ENCODE data around the gene ST3GAL5. TPM values are rescaled to one million over a fixed set of nuclear protein-coding genes. Genes with fewer than 3 reads are reported as not detected.
"Not testable (repeated sequence)": the region's sequence is repeated elsewhere in the genome, so short reads cannot be mapped to it uniquely, and the experiment has no call there.

ST3GAL5 gene
- total RNA-seq, 8 experiments from 2014 or later, result 2.9 to 84.6 (median 21.8) TPM

- Histone ChIP-seq H3K27ac (no peak overlapping the region), H3K4me1 (replicated peaks in 1 of 2) (no peaks in the 10 kb centered on the region), H3K4me3 (no peak overlapping the region)
- no peak for ATAC-seq (replicated peaks in 6 of 8)
- in situ Hi-C loops (cut with MboI; ENCODE audit: low pct_unique_long_range_greater_than_20kb in 2 of 9, low sequenced_read_pairs in 9 of 9, unreplicated experiment in 9 of 9), result no loop called here
- WGBS, 10 experiments, result 88 to 100% (median 96%) methylated on average over 1 to 8 of the region's 10 CpGs; no CpG with 5 or more reads in 1 of the 10 experiments
These were observed 38.3 kb downstream of the ST3GAL5 start for GRCh38 chr2:85850451-85850850.

- Histone ChIP-seq H3K4me1 (replicated peaks in 1 of 2) (no peaks in the 10 kb centered on the region), H3K27ac (no peak overlapping the region), H3K4me3 (no peak overlapping the region)
- ATAC-seq (replicated peaks in 6 of 8), result no peak
- WGBS, 10 experiments, result 40 to 100% (median 72%) methylated on average over 1 to 2 of the region's 2 CpGs; no CpG with 5 or more reads in 4 of the 10 experiments
- in situ Hi-C loops (cut with MboI; ENCODE audit: low pct_unique_long_range_greater_than_20kb in 2 of 9, low sequenced_read_pairs in 9 of 9, unreplicated experiment in 9 of 9), result loop anchor here in 6 of 9 experiments (25.0 kb wide), 4 partner anchors 110 to 240 kb away; no protein-coding TSS in a partner anchor
These were observed 41.7 kb downstream of the ST3GAL5 start for GRCh38 chr2:85847051-85847588.

- Histone ChIP-seq H3K27ac (no peak overlapping the region), H3K4me1 (replicated peaks in 1 of 2) (no peaks in the 10 kb centered on the region), H3K4me3 (no peak overlapping the region)
- ATAC-seq (replicated peaks in 6 of 8), result no peak
- WGBS, 10 experiments, result 40 to 100% (median 88%) methylated on average over 1 to 4 of the region's 4 CpGs; no CpG with 5 or more reads in 1 of the 10 experiments
- in situ Hi-C loops (cut with MboI; ENCODE audit: low pct_unique_long_range_greater_than_20kb in 2 of 9, low sequenced_read_pairs in 9 of 9, unreplicated experiment in 9 of 9), result loop anchor here in 6 of 9 experiments (25.0 kb wide), 4 partner anchors 109 to 241 kb away; no protein-coding TSS in a partner anchor
These were observed 42.4 kb downstream of the ST3GAL5 start for GRCh38 chr2:85846411-85846810.

GRCh38 chr2:85844486-85844885, 44.3 kb downstream of the ST3GAL5 start:
- Histone ChIP-seq H3K27ac (no peak overlapping the region), H3K4me3 (no peak overlapping the region), H3K4me1 (replicated peaks in 1 of 2) (no peaks in the 10 kb centered on the region)
- no peak for ATAC-seq (replicated peaks in 6 of 8)
- WGBS, 10 experiments, result 60 to 100% (median 89%) methylated on average over 1 to 3 of the region's 4 CpGs; no CpG with 5 or more reads in 4 of the 10 experiments
- in situ Hi-C loops (cut with MboI; ENCODE audit: low pct_unique_long_range_greater_than_20kb in 2 of 9, low sequenced_read_pairs in 9 of 9, unreplicated experiment in 9 of 9), result loop anchor here in 6 of 9 experiments (25.0 kb wide), 4 partner anchors 107 to 243 kb away; no protein-coding TSS in a partner anchor

GRCh38 chr2:85843543-85843942, 45.2 kb downstream of the ST3GAL5 start:
- H3K4me3 ChIP-seq, result no peak overlapping the region
- ATAC-seq (replicated peaks in 6 of 8), result no peak
- in situ Hi-C loops (cut with MboI; ENCODE audit: low pct_unique_long_range_greater_than_20kb in 2 of 9, low sequenced_read_pairs in 9 of 9, unreplicated experiment in 9 of 9), result loop anchor here in 6 of 9 experiments (25.0 kb wide), 4 partner anchors 106 to 244 kb away; no protein-coding TSS in a partner anchor
- no peak overlapping the region for H3K27ac ChIP-seq
- H3K4me1 ChIP-seq (replicated peaks in 1 of 2), result no peaks in the 10 kb centered on the region
- WGBS, 10 experiments, result 0 to 80% (median 44%) methylated on average over 2 to 4 of the region's 4 CpGs

- no peaks in the 10 kb centered on the region for H3K4me1 ChIP-seq (replicated peaks in 1 of 2)
- no peak for ATAC-seq (replicated peaks in 6 of 8)
- no peak overlapping the region for H3K27ac ChIP-seq
- no peak overlapping the region for H3K4me3 ChIP-seq
- WGBS, 10 experiments, result 60 to 100% (median 88%) methylated on average over 1 to 8 of the region's 9 CpGs
- in situ Hi-C loops (cut with MboI; ENCODE audit: low pct_unique_long_range_greater_than_20kb in 2 of 9, low sequenced_read_pairs in 9 of 9, unreplicated experiment in 9 of 9), result loop anchor here in 6 of 9 experiments (25.0 kb wide), 4 partner anchors 103 to 247 kb away; no protein-coding TSS in a partner anchor
These were observed 48.7 kb downstream of the ST3GAL5 start for GRCh38 chr2:85840091-85840490.

GRCh38 chr2:85839461-85839860, 49.3 kb downstream of the ST3GAL5 start:
- no peaks in the 10 kb centered on the region for H3K4me1 ChIP-seq (replicated peaks in 1 of 2)
- 10 to 100% (median 93%) methylated on average over 1 to 8 of the region's 10 CpGs; no CpG with 5 or more reads in 1 of the 10 experiments for WGBS, 10 experiments
- in situ Hi-C loops (cut with MboI; ENCODE audit: low pct_unique_long_range_greater_than_20kb in 2 of 9, low sequenced_read_pairs in 9 of 9, unreplicated experiment in 9 of 9), result loop anchor here in 6 of 9 experiments (25.0 kb wide), 4 partner anchors 102 to 248 kb away; no protein-coding TSS in a partner anchor
- no peak overlapping the region for H3K4me3 ChIP-seq
- ATAC-seq (replicated peaks in 6 of 8), result no peak
- H3K27ac ChIP-seq, result no peak overlapping the region

GRCh38 chr2:85838641-85839040, 50.1 kb downstream of the ST3GAL5 start:
- WGBS, 10 experiments, result 60 to 100% (median 90%) methylated on average over 1 to 4 of the region's 6 CpGs; no CpG with 5 or more reads in 3 of the 10 experiments
- no peak for ATAC-seq (replicated peaks in 6 of 8)
- Histone ChIP-seq H3K27ac (no peak overlapping the region), H3K4me3 (no peak overlapping the region), H3K4me1 (replicated peaks in 1 of 2) (no peaks in the 10 kb centered on the region)
- in situ Hi-C loops (cut with MboI; ENCODE audit: low pct_unique_long_range_greater_than_20kb in 2 of 9, low sequenced_read_pairs in 9 of 9, unreplicated experiment in 9 of 9), result loop anchor here in 6 of 9 experiments (25.0 kb wide), 4 partner anchors 101 to 249 kb away; no protein-coding TSS in a partner anchor

GRCh38 chr2:85838181-85838580, 50.6 kb downstream of the ST3GAL5 start:
- Histone ChIP-seq H3K27ac (no peak overlapping the region), H3K4me1 (replicated peaks in 1 of 2) (no peaks in the 10 kb centered on the region), H3K4me3 (no peak overlapping the region)
- WGBS, 10 experiments, result 47 to 100% (median 85%) methylated on average over 1 to 4 of the region's 4 CpGs; no CpG with 5 or more reads in 5 of the 10 experiments
- in situ Hi-C loops (cut with MboI; ENCODE audit: low pct_unique_long_range_greater_than_20kb in 2 of 9, low sequenced_read_pairs in 9 of 9, unreplicated experiment in 9 of 9), result loop anchor here in 6 of 9 experiments (25.0 kb wide), 4 partner anchors 101 to 249 kb away; no protein-coding TSS in a partner anchor
- no peak for ATAC-seq (replicated peaks in 6 of 8)

GRCh38 chr2:85834466-85834865, 54.3 kb downstream of the ST3GAL5 start:
- in situ Hi-C loops (cut with MboI; ENCODE audit: low pct_unique_long_range_greater_than_20kb in 2 of 9, low sequenced_read_pairs in 9 of 9, unreplicated experiment in 9 of 9), result loop anchor here in 6 of 9 experiments (25.0 kb wide), 4 partner anchors 97 to 253 kb away; no protein-coding TSS in a partner anchor
- no peak overlapping the region for H3K4me3 ChIP-seq
- ATAC-seq (replicated peaks in 6 of 8), result no peak
- no peak overlapping the region for H3K27ac ChIP-seq
- H3K4me1 ChIP-seq (replicated peaks in 1 of 2), result no peaks in the 10 kb centered on the region

- Histone ChIP-seq H3K27ac (no peak overlapping the region), H3K4me3 (no peak overlapping the region), H3K4me1 (replicated peaks in 1 of 2) (peaks cover 0 to 5% of the 10 kb centered on the region in 2 donors)
- WGBS, 10 experiments, result 60 to 100% (median 89%) methylated on average over 1 to 2 of the region's 2 CpGs; no CpG with 5 or more reads in 4 of the 10 experiments
- in situ Hi-C loops (cut with MboI; ENCODE audit: low pct_unique_long_range_greater_than_20kb in 2 of 9, low sequenced_read_pairs in 9 of 9, unreplicated experiment in 9 of 9), result loop anchor here in 6 of 9 experiments (25.0 kb wide), 4 partner anchors 94 to 256 kb away; no protein-coding TSS in a partner anchor
- ATAC-seq (replicated peaks in 6 of 8), result no peak
These were observed 57.1 kb downstream of the ST3GAL5 start for GRCh38 chr2:85831735-85832134.

GRCh38 chr2:85830645-85831044, 58.1 kb downstream of the ST3GAL5 start:
- no peak overlapping the region for H3K4me3 ChIP-seq
- in situ Hi-C loops (cut with MboI; ENCODE audit: low pct_unique_long_range_greater_than_20kb in 2 of 9, low sequenced_read_pairs in 9 of 9, unreplicated experiment in 9 of 9), result loop anchor here in 6 of 9 experiments (25.0 kb wide), 4 partner anchors 93 to 257 kb away; no protein-coding TSS in a partner anchor
- H3K4me1 ChIP-seq (replicated peaks in 1 of 2), result peaks cover 0 to 5% of the 10 kb centered on the region in 2 donors
- H3K27ac ChIP-seq, result no peak overlapping the region
- no peak for ATAC-seq (replicated peaks in 6 of 8)
- 71 to 100% (median 75%) methylated on average over 1 of the region's 1 CpG; no CpG with 5 or more reads in 7 of the 10 experiments for WGBS, 10 experiments

- in situ Hi-C loops (cut with MboI; ENCODE audit: low pct_unique_long_range_greater_than_20kb in 2 of 9, low sequenced_read_pairs in 9 of 9, unreplicated experiment in 9 of 9), result loop anchor here in 8 of 9 experiments (5.0 to 25.0 kb wide), 6 partner anchors 92 to 258 kb away; no protein-coding TSS in a partner anchor
- H3K4me1 ChIP-seq (replicated peaks in 1 of 2); H3K4me3 ChIP-seq; H3K27ac ChIP-seq; ATAC-seq (replicated peaks in 6 of 8): not testable (repeated sequence)
- WGBS, 10 experiments, result 40 to 100% (median 97%) methylated on average over 1 to 2 of the region's 4 CpGs; no CpG with 5 or more reads in 2 of the 10 experiments
These were observed 59.4 kb downstream of the ST3GAL5 start for GRCh38 chr2:85829394-85829793.
